ENCODE measurements around the gene NEDD9. TPM values are rescaled to one million over a fixed set of nuclear protein-coding genes. Genes with fewer than 3 reads are reported as not detected.

NEDD9 gene
- total RNA-seq, 1 experiment from 2014 or later, result 0.28 TPM

DNA sequence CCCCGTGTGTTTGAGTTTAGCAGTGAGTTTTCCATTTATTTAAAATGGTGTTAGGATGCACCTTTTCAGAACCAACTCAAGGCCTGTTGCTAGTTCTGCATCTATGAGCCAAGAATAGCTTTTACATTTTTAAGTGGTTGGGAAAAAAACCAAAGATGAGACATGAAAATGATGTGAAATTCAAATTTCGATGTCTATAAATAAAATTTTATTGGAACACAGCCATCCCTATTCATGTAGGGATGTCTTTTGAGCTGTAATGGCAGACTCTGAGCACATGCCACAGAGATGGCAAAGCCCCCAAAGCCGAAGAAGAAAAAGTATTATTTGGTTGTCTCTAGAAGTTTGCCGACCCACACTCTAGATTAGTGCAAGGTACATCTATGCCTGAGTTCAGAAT lies 5.0 kb upstream of the NEDD9 start:
- in situ Hi-C loops (cut with HindIII; ENCODE audit: low pct_unique_long_range_greater_than_20kb, low sequenced_read_pairs) (no loop called here), intact Hi-C loops (cut with micrococcal nuclease; ENCODE audit: unreplicated experiment) (no loop called here)

DNA sequence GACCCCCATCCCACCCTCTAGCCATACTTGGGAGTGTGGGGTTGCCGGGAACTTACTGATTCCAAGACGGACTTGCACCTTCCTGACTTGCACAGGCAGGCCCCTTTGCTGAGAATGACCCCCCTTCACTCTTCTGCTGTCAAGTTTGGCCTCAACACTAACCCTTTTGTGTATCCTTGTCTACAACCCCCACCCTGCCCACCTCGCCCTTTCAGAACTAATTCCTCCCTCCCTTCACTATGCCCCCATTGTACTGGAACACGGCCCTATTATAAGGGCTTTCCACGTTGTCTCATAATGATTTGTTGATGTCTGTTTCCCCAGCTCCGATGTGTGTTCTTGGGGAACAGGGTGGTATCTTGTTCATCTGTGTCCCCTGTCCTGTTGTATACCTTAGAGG lies 4.4 kb upstream of the NEDD9 start:
- TF ChIP-seq SIN3A (IDR thresholded peaks at IDR 0.05; ENCODE audit: borderline replicate concordance, insufficient read depth, low read depth, low read length) (no peak), POLR2AphosphoS5 (IDR thresholded peaks at IDR 0.05; ENCODE audit: low read depth, low read length) (no peak), TCF7L2 (IDR thresholded peaks at IDR 0.05; ENCODE audit: low read depth, low read length) (no peak), CTCF (IDR thresholded peaks at IDR 0.05) (no peak)
- TF ChIP-seq, protein P1, sequence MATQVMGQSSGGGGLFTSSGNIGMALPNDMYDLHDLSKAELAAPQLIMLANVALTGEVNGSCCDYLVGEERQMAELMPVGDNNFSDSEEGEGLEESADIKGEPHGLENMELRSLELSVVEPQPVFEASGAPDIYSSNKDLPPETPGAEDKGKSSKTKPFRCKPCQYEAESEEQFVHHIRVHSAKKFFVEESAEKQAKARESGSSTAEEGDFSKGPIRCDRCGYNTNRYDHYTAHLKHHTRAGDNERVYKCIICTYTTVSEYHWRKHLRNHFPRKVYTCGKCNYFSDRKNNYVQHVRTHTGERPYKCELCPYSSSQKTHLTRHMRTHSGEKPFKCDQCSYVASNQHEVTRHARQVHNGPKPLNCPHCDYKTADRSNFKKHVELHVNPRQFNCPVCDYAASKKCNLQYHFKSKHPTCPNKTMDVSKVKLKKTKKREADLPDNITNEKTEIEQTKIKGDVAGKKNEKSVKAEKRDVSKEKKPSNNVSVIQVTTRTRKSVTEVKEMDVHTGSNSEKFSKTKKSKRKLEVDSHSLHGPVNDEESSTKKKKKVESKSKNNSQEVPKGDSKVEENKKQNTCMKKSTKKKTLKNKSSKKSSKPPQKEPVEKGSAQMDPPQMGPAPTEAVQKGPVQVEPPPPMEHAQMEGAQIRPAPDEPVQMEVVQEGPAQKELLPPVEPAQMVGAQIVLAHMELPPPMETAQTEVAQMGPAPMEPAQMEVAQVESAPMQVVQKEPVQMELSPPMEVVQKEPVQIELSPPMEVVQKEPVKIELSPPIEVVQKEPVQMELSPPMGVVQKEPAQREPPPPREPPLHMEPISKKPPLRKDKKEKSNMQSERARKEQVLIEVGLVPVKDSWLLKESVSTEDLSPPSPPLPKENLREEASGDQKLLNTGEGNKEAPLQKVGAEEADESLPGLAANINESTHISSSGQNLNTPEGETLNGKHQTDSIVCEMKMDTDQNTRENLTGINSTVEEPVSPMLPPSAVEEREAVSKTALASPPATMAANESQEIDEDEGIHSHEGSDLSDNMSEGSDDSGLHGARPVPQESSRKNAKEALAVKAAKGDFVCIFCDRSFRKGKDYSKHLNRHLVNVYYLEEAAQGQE (IDR thresholded peaks at IDR 0.05; ENCODE audit: insufficient read depth in 1 of 2, low read depth in 2 of 2, low read length in 1 of 2), result no peak
- H3K36me3 ChIP-seq (ENCODE audit: control insufficient read depth, insufficient read depth, low read length), result no peaks in the 10 kb centered on the region
- intact Hi-C loops (cut with micrococcal nuclease; ENCODE audit: unreplicated experiment) (no loop called here), in situ Hi-C loops (cut with HindIII; ENCODE audit: low pct_unique_long_range_greater_than_20kb, low sequenced_read_pairs) (no loop called here)
- CTCF ChIA-PET, result no interaction called here
- H3K4me1 ChIP-seq (ENCODE audit: control insufficient read depth, insufficient read depth, low read length), result no peaks in the 10 kb centered on the region
- no peak overlapping the region for H3K4me3 ChIP-seq (ENCODE audit: low read depth in 2 of 2, low read length in 2 of 2)
- H3K9me3 ChIP-seq (ENCODE audit: control insufficient read depth, insufficient read depth, low read depth, low read length), result no peaks in the 10 kb centered on the region
- no peak overlapping the region for H3K27ac ChIP-seq (ENCODE audit: low read length)
- DNase-seq (ENCODE audit: low read depth, low spot score) (no peak), ATAC-seq (no peak)
- no TSS peak for BruUV-seq (replicated peaks)
- peaks cover 5% of the 10 kb centered on the region; the same call in 1 of the 2 replicates for H3K27me3 ChIP-seq (ENCODE audit: control insufficient read depth, insufficient read depth, low read length)
- POLR2A ChIA-PET, result no interaction called here

More for the DNA sequence above, 5.0 kb upstream of the NEDD9 start:
- Histone ChIP-seq H3K27me3 (ENCODE audit: control insufficient read depth, insufficient read depth, low read length) (peaks cover 5% of the 10 kb centered on the region; the same call in 1 of the 2 replicates), H3K4me1 (ENCODE audit: control insufficient read depth, insufficient read depth, low read length) (no peaks in the 10 kb centered on the region), H3K4me3 (ENCODE audit: low read depth in 2 of 2, low read length in 2 of 2) (no peak overlapping the region), H3K27ac (ENCODE audit: low read length) (no peak overlapping the region), H3K9me3 (ENCODE audit: control insufficient read depth, insufficient read depth, low read depth, low read length) (no peaks in the 10 kb centered on the region), H3K36me3 (ENCODE audit: control insufficient read depth, insufficient read depth, low read length) (no peaks in the 10 kb centered on the region)
- CTCF ChIA-PET, result no interaction called here
- ATAC-seq (no peak), DNase-seq (ENCODE audit: low read depth, low spot score) (no peak)
- TF ChIP-seq, protein P1 (IDR thresholded peaks at IDR 0.05; ENCODE audit: insufficient read depth in 1 of 2, low read depth in 2 of 2, low read length in 1 of 2), result no peak
- POLR2A ChIA-PET, result no interaction called here
- BruUV-seq (replicated peaks), result no TSS peak
